ENCODE data around the gene FAM50B. TPM values are rescaled to one million over a fixed set of nuclear protein-coding genes. Genes with fewer than 3 reads are reported as not detected.

Gene FAM50B
- total and polyA plus RNA-seq, 2 of the 4 experiments (the other 2 are of a cell fraction), result 4.1 to 7.4 TPM

DNA sequence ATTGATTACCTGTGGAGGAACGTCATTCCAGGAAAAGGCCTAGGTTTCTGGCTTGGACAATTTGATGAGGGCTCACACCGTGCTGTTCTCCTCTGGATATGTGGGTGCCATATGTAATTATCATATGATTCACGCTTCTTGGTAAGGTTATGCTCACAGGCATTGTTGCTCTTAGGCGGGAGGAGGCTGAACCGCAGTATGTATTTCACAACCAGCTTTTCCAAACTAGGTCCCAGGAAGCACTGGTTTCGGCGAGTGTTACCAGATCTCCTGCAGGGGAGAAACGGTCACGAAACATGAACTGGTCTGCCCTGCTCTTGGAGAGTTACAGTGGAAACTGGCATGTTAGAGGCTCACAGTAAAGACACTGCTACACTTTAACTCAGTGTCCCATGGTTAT is 793 bp upstream of the FAM50B start:
- DNase-seq (no peak), ATAC-seq (ENCODE audit: low read depth) (no peak)
- Histone ChIP-seq H3K4me1 (ENCODE audit: control insufficient read depth, insufficient read depth, low read length) (peaks cover 13% of the 10 kb centered on the region), H2BK120ac (ENCODE audit: low read depth, low read length) (peak overlapping the region; percentile 63), H3K14ac (replicated peaks; ENCODE audit: low read depth, low read length) (peak overlapping the region; percentile 17; the same call in 1 of the 2 replicates), H3K79me1 (ENCODE audit: low read depth in 1 of 2, low read length in 2 of 2) (peaks cover 0 to 10% of the 10 kb centered on the region in 2 experiments; a peak in 1 of 4 replicates), H3K36me3 (ENCODE audit: control insufficient read depth, insufficient read depth, low read length) (no peaks in the 10 kb centered on the region), H3K27me3 (ENCODE audit: control insufficient read depth, insufficient read depth, low read length) (no peaks in the 10 kb centered on the region), H2BK20ac (ENCODE audit: low read depth, low read length) (peak overlapping the region; percentile 82), H3K27ac (ENCODE audit: insufficient read depth, low read length) (peak overlapping the region; percentile 1; the same call in 1 of the 2 replicates), H4K8ac (ENCODE audit: low read depth in 2 of 2, low read length in 2 of 2) (peak overlapping the region; percentile 76 to 98; a peak in 2 of 4 replicates), H3K56ac (ENCODE audit: extremely low read depth, insufficient read depth, low read length) (peak overlapping the region; percentile 22; the same call in 1 of the 2 replicates), H4K5ac (ENCODE audit: low read depth, low read length) (peak overlapping the region; percentile 20; the same call in 1 of the 2 replicates), H2AK9ac (replicated peaks; ENCODE audit: low read depth, low read length, poor library complexity) (peak overlapping the region; percentile 43), H2AFZ (replicated peaks; ENCODE audit: low read length, poor library complexity) (peak overlapping the region; percentile 90), H3K9ac (ENCODE audit: low read depth, low read length) (no peak overlapping the region), H2BK5ac (ENCODE audit: low read depth, low read length, poor library complexity, severe bottlenecking) (peak overlapping the region; percentile 61), H3K4me2 (ENCODE audit: low read depth, low read length) (no peak overlapping the region), H3K23ac (ENCODE audit: low read depth, low read length) (no peak overlapping the region), H3K9me1 (ENCODE audit: insufficient read depth, low read length) (peaks cover 5% of the 10 kb centered on the region; the same call in 1 of the 2 replicates), H4K20me1 (ENCODE audit: insufficient read depth, low read length) (no peaks in the 10 kb centered on the region), H2AK5ac (ENCODE audit: low read depth, low read length) (peak overlapping the region; percentile 41), H3K4ac (ENCODE audit: low read depth, low read length) (peak overlapping the region; percentile 86), H4K91ac (ENCODE audit: insufficient read depth, low read depth, low read length) (peak overlapping the region; percentile 78), H3K18ac (ENCODE audit: low read depth, low read length) (peak overlapping the region; percentile 12; the same call in 1 of the 2 replicates), H3K4me3 (ENCODE audit: insufficient read depth, low read depth, low read length) (no peak overlapping the region), H2BK15ac (ENCODE audit: low read depth, low read length) (peak overlapping the region; percentile 57; the same call in 2 of the 3 replicates), H3K9me3 (ENCODE audit: control insufficient read depth, insufficient read depth, low read length) (no peaks in the 10 kb centered on the region)
- no TSS peak for BruUV-seq (replicated peaks)
- ChIA-PET CTCF (interaction anchor here (0.5 to 2.5 kb wide), 18 partner anchors 15 to 231 kb away, joined by 3 to 25 read pairs (median 6); no protein-coding TSS in a partner anchor), POLR2A (ENCODE audit: unreplicated experiment) (interaction anchor here (0.6 kb wide), 1 partner anchor 1582 kb away, joined by 3 read pairs; no protein-coding TSS in a partner anchor)
- in situ Hi-C loops (cut with MboI; ENCODE audit: low sequenced_read_pairs), result loop anchor here (5.0 kb wide), 1 partner anchor 101 kb away; no protein-coding TSS in a partner anchor
- intact Hi-C loops (cut with micrococcal nuclease), result loop anchor here (5.0 kb wide), 1 partner anchor 319 kb away; no protein-coding TSS in a partner anchor
- no peak for TF ChIP-seq SMC3 (IDR thresholded peaks at IDR 0.05; ENCODE audit: low read depth, low read length)
- no peak for TF ChIP-seq NFE2L2 (IDR thresholded peaks at IDR 0.05; ENCODE audit: low read depth, low read length)
- no peak for TF ChIP-seq RAD21 (IDR thresholded peaks at IDR 0.05; ENCODE audit: low read length)
- TF ChIP-seq, protein P1, sequence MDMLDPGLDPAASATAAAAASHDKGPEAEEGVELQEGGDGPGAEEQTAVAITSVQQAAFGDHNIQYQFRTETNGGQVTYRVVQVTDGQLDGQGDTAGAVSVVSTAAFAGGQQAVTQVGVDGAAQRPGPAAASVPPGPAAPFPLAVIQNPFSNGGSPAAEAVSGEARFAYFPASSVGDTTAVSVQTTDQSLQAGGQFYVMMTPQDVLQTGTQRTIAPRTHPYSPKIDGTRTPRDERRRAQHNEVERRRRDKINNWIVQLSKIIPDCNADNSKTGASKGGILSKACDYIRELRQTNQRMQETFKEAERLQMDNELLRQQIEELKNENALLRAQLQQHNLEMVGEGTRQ (IDR thresholded peaks at IDR 0.05; ENCODE audit: low read depth, low read length), result no peak
- 0 out of 2 replicates have a peak, but pooled peaks have one; percentile 0 for TF ChIP-seq CEBPB (IDR thresholded peaks at IDR 0.05; ENCODE audit: low read depth, low read length)
- TF ChIP-seq MAFK (IDR thresholded peaks at IDR 0.05; ENCODE audit: low read depth, low read length), result no peak
- TF ChIP-seq MXI1 (IDR thresholded peaks at IDR 0.05; ENCODE audit: borderline replicate concordance, low read depth, low read length), result no peak
- TF ChIP-seq RCOR1 (IDR thresholded peaks at IDR 0.05; ENCODE audit: insufficient replicate concordance, low read length), result no peak
- no peak for TF ChIP-seq CHD1 (IDR thresholded peaks at IDR 0.05; ENCODE audit: low read depth, low read length)
- WGBS, 2 experiments (ENCODE audit: extremely low coverage in 2 of 2, insufficient read length in 1 of 2), result no CpG with 5 or more reads among the region's 9 CpGs
- dilution Hi-C loops (cut with HindIII; ENCODE audit: low sequenced_read_pairs, unreplicated experiment), result no loop called here

Data from IMR-90 (cell line).